Neuronal stem cell (in vitro differentiated cells): ENCODE data around the gene HPCAL4.

ENCODE experiments used
- DNase-seq: peaks from one replicate; pipeline ENCODE4 v3.0.0-alpha.2; 2013; ENCODE audit warnings: low spot score
- H2AFZ ChIP-seq: one replicate; pipeline ENCODE4 v1.6.1; 2013; ENCODE audit warnings: mild to moderate bottlenecking, low read length, inconsistent platforms
- H2AK5ac ChIP-seq: 2 replicates; pipeline ENCODE4 v1.6.1; 2013; ENCODE audit warnings: low read depth, mild to moderate bottlenecking, inconsistent platforms, low read length, moderate library complexity, mixed read lengths
- H2BK120ac ChIP-seq: 2 replicates; pipeline ENCODE4 v1.6.1; 2013; ENCODE audit warnings: low read depth, mild to moderate bottlenecking, inconsistent platforms, low read length, moderate library complexity, mixed read lengths
- H2BK12ac ChIP-seq: one replicate; pipeline ENCODE4 v1.6.1; 2013; ENCODE audit warnings: low read length, inconsistent platforms
- H2BK15ac ChIP-seq: 2 replicates; pipeline ENCODE4 v1.6.1; 2013; ENCODE audit warnings: mild to moderate bottlenecking, low read length, inconsistent platforms, mixed read lengths
- H2BK5ac ChIP-seq: one replicate; pipeline ENCODE4 v1.6.1; 2013; ENCODE audit warnings: inconsistent platforms, mild to moderate bottlenecking, low read length, moderate library complexity
- H3K14ac ChIP-seq: one replicate; pipeline ENCODE4 v1.6.1; 2013; ENCODE audit warnings: low read length, inconsistent platforms
- H3K18ac ChIP-seq: 2 replicates; pipeline ENCODE4 v1.6.1; 2013; ENCODE audit warnings: low read length, inconsistent platforms
- H3K23ac ChIP-seq: 2 replicates; pipeline ENCODE4 v1.6.1; 2013; ENCODE audit warnings: low read depth, mild to moderate bottlenecking, mixed read lengths, low read length, inconsistent platforms; ENCODE audit not compliant: poor library complexity
- H3K27ac ChIP-seq: replicated peaks from 3 replicates; pipeline ENCODE4 v1.5.1; 2013; ENCODE audit warnings: low read length, inconsistent platforms
- H3K27me3 ChIP-seq, 3 experiments: 2 replicates each; pipeline ENCODE4 v1.6.1; 2013; ENCODE audit warnings: low read length in 3 of 3, mild to moderate bottlenecking in 2 of 3, inconsistent platforms in 1 of 3, low read depth in 1 of 3, mixed read lengths in 1 of 3, moderate library complexity in 1 of 3; ENCODE audit not compliant: control insufficient read depth in 3 of 3, insufficient read depth in 3 of 3
- H3K36me3 ChIP-seq, 2 donors: replicated peaks in 1 of 2; 2 replicates each; pipeline ENCODE4 v1.6.1; 2013; ENCODE audit warnings: low read length in 2 of 2; ENCODE audit not compliant: control insufficient read depth in 2 of 2, insufficient read depth in 2 of 2
- H3K4ac ChIP-seq: 2 replicates; pipeline ENCODE4 v1.6.1; 2013; ENCODE audit warnings: inconsistent platforms, mild to moderate bottlenecking, low read length, moderate library complexity
- H3K4me1 ChIP-seq, 2 donors: 1 replicate in 1 of 2; 2 replicates in 1 of 2; pipeline ENCODE4 v1.6.1; 2013; ENCODE audit warnings: low read length in 2 of 2, low read depth in 1 of 2; ENCODE audit not compliant: control insufficient read depth in 2 of 2, insufficient read depth in 1 of 2
- H3K4me2 ChIP-seq: one replicate; pipeline ENCODE4 v1.6.1; 2013; ENCODE audit warnings: mild to moderate bottlenecking, low read length, inconsistent platforms; ENCODE audit not compliant: insufficient read depth, poor library complexity, severe bottlenecking
- H3K4me3 ChIP-seq, 2 donors: 2 replicates each; pipeline ENCODE4 v1.5.1; 2013; ENCODE audit warnings: low read length in 2 of 2, mild to moderate bottlenecking in 2 of 2, inconsistent platforms in 1 of 2, moderate library complexity in 1 of 2
- H3K79me1 ChIP-seq: one replicate; pipeline ENCODE4 v1.6.1; 2013; ENCODE audit warnings: low read depth, mild to moderate bottlenecking, inconsistent platforms, low read length, moderate library complexity
- H3K9ac ChIP-seq: one replicate; pipeline ENCODE4 v1.6.1; 2013; ENCODE audit warnings: mild to moderate bottlenecking, low read depth, low read length, inconsistent platforms; ENCODE audit not compliant: poor library complexity
- H3K9me3 ChIP-seq, 2 donors: replicated peaks in 1 of 2; 2 replicates each; pipeline versions ENCODE3 to v1.6.1; 2013; ENCODE audit warnings: low read length in 2 of 2, mild to moderate bottlenecking in 2 of 2, inconsistent platforms in 1 of 2, low read depth in 1 of 2, mixed read lengths in 1 of 2, moderate library complexity in 1 of 2; ENCODE audit not compliant: control insufficient read depth in 2 of 2, insufficient read depth in 1 of 2
- H4K8ac ChIP-seq: one replicate; pipeline ENCODE4 v1.6.1; 2013; ENCODE audit warnings: low read depth, mild to moderate bottlenecking, inconsistent platforms, low read length, moderate library complexity
- H4K91ac ChIP-seq: one replicate; pipeline ENCODE4 v1.6.1; 2013; ENCODE audit warnings: low read length, low read depth, mild to moderate bottlenecking, inconsistent platforms; ENCODE audit not compliant: poor library complexity
- WGBS, 2 donors: extraction: QIAGEN DNeasy Blood & Tissue Kit; methylation state at CpG; one replicate each; pipeline ENCODE4 v1.1.7; 2013; ENCODE audit warnings: missing lambda C conversion rate in 2 of 2, mixed read lengths in 1 of 2; ENCODE audit not compliant: insufficient read length in 2 of 2, insufficient replicate concordance in 1 of 2; ENCODE audit errors: extremely low coverage in 2 of 2; 5-methylcytosine and 5-hydroxymethylcytosine counted together

The HPCAL4 gene

GRCh38 chr1:39704757-39705156 lies 13.5 kb upstream of the HPCAL4 start:
- H3K9ac ChIP-seq, result no peak overlapping the region
- H3K14ac ChIP-seq, result no peak overlapping the region
- H4K8ac ChIP-seq, result no peak overlapping the region
- H2BK15ac ChIP-seq, result no peak overlapping the region
- no CpG with 5 or more reads among the region's 1 CpG for WGBS, 2 donors
- H2BK5ac ChIP-seq, result no peak overlapping the region
- H3K23ac ChIP-seq, result no peak overlapping the region
- H2AK5ac ChIP-seq, result no peak overlapping the region
- H2BK12ac ChIP-seq, result no peak overlapping the region
- H3K27me3 ChIP-seq, result peaks cover 0 to 35% (median 7%) of the 10 kb centered on the region in 3 experiments
- H2BK120ac ChIP-seq, result no peak overlapping the region
- no peak for DNase-seq
- no peak overlapping the region for H3K4me3 ChIP-seq
- H3K79me1 ChIP-seq, result no peaks in the 10 kb centered on the region
- no peaks in the 10 kb centered on the region for H3K9me3 ChIP-seq
- H3K36me3 ChIP-seq, result no peaks in the 10 kb centered on the region
- no peak overlapping the region for H3K18ac ChIP-seq
- H3K27ac ChIP-seq, result no peak overlapping the region
- H3K4me2 ChIP-seq, result no peak overlapping the region
- no peak overlapping the region for H4K91ac ChIP-seq
- no peak overlapping the region for H3K4ac ChIP-seq
- peaks cover 10 to 16% of the 10 kb centered on the region in 2 donors for H3K4me1 ChIP-seq
- H2AFZ ChIP-seq, result no peak overlapping the region

DNA sequence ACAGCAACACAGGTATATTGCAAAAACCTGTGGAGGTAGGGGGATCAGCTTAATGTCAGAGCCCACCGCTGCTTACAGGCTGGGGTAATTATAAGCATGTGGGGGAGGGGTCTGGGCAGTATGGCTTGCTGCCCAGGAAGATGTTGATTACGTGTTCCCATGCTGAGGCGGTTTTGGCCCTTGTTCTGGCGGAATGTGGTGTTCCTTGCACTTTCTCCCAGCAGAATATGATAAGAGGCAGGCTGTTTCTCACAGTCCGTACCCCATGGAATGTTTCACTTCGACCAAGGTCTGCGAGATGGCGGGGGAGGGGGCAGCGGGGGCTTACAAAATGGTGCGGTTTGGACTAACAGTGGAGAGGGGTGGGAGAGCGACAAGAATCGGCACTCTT lies 9.8 kb upstream of the HPCAL4 start:
- peaks cover 0 to 39% (median 7%) of the 10 kb centered on the region in 3 experiments for H3K27me3 ChIP-seq
- no peak for DNase-seq

DNA sequence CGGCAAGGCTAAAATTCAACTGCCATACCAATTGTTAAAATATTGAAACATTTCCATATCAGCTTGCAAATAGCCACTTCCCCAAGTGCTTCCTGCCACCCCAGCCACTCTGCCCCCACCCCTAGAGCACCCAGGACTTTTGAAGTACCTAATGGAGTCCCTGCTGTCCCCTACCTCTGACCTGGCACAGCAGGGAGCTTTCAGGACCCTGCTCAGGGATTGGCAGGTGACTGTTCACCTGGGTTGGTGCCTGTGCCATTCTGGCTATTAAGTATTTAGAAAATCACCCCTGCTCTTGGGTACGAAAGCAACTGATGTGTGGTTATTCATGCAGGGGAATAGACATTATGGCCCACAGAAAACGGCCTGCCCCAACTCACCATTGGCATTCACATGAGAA lies 9.1 kb upstream of the HPCAL4 start:
- H3K9me3 ChIP-seq, result peaks cover 0 to 1% of the 10 kb centered on the region in 2 donors
- no peak overlapping the region for H2BK15ac ChIP-seq
- H2AFZ ChIP-seq, result no peak overlapping the region
- no peak overlapping the region for H3K14ac ChIP-seq
- peaks cover 0 to 35% (median 8%) of the 10 kb centered on the region in 3 experiments for H3K27me3 ChIP-seq
- no CpG with 5 or more reads among the region's 3 CpGs for WGBS, 2 donors
- H3K4ac ChIP-seq, result no peak overlapping the region
- H3K36me3 ChIP-seq, result no peaks in the 10 kb centered on the region
- peaks cover 10 to 16% of the 10 kb centered on the region in 2 donors for H3K4me1 ChIP-seq
- H2BK120ac ChIP-seq, result no peak overlapping the region
- H3K9ac ChIP-seq, result no peak overlapping the region
- H3K79me1 ChIP-seq, result no peaks in the 10 kb centered on the region
- no peak overlapping the region for H2BK5ac ChIP-seq
- no peak for DNase-seq
- H3K23ac ChIP-seq, result no peak overlapping the region
- H2BK12ac ChIP-seq, result no peak overlapping the region
- no peak overlapping the region for H3K4me3 ChIP-seq
- H4K91ac ChIP-seq, result no peak overlapping the region
- no peak overlapping the region for H3K18ac ChIP-seq
- no peak overlapping the region for H2AK5ac ChIP-seq
- H4K8ac ChIP-seq, result no peak overlapping the region
- no peak overlapping the region for H3K4me2 ChIP-seq
- no peak overlapping the region for H3K27ac ChIP-seq

More for the DNA sequence above, 9.8 kb upstream of the HPCAL4 start:
- Histone ChIP-seq H2AFZ (peak overlapping the region; percentile 88), H3K14ac (no peak overlapping the region), H3K27ac (no peak overlapping the region), H2BK120ac (no peak overlapping the region), H4K91ac (no peak overlapping the region), H3K4me3 (no peak overlapping the region), H2BK12ac (no peak overlapping the region), H3K18ac (no peak overlapping the region), H3K4me1 (peaks cover 10 to 16% of the 10 kb centered on the region in 2 donors), H3K23ac (no peak overlapping the region), H3K79me1 (no peaks in the 10 kb centered on the region), H3K9me3 (peaks cover 0 to 1% of the 10 kb centered on the region in 2 donors), H2BK15ac (no peak overlapping the region), H3K4ac (no peak overlapping the region), H2AK5ac (no peak overlapping the region), H3K9ac (no peak overlapping the region), H3K36me3 (no peaks in the 10 kb centered on the region), H2BK5ac (no peak overlapping the region), H4K8ac (no peak overlapping the region), H3K4me2 (peak overlapping the region; percentile 14)
- WGBS, 2 donors, result no CpG with 5 or more reads among the region's 12 CpGs

GRCh38 chr1:39699419-39699818 lies 8.2 kb upstream of the HPCAL4 start:
- Histone ChIP-seq H3K4me3 (no peak overlapping the region), H2BK120ac (no peak overlapping the region), H3K27ac (no peak overlapping the region), H3K27me3 (peaks cover 0 to 43% (median 15%) of the 10 kb centered on the region in 3 experiments), H4K8ac (no peak overlapping the region), H3K79me1 (no peaks in the 10 kb centered on the region), H3K36me3 (no peaks in the 10 kb centered on the region), H3K23ac (no peak overlapping the region), H3K14ac (no peak overlapping the region), H3K4ac (no peak overlapping the region), H3K4me2 (no peak overlapping the region), H3K18ac (no peak overlapping the region), H2BK15ac (no peak overlapping the region), H2BK12ac (no peak overlapping the region), H3K9ac (no peak overlapping the region), H2BK5ac (no peak overlapping the region), H4K91ac (no peak overlapping the region), H3K4me1 (peaks cover 12 to 16% of the 10 kb centered on the region in 2 donors), H2AFZ (no peak overlapping the region), H2AK5ac (no peak overlapping the region), H3K9me3 (peaks cover 0 to 1% of the 10 kb centered on the region in 2 donors)
- DNase-seq, result no peak
- WGBS, 2 donors, result no CpG with 5 or more reads among the region's 3 CpGs
